ENCODE measurements around the gene CCDC194. TPM values are rescaled to one million over a fixed set of nuclear protein-coding genes. Genes with fewer than 3 reads are reported as not detected.

Gene CCDC194
- total RNA-seq, 1 experiment from 2014 or later = 0.37 TPM

DNA sequence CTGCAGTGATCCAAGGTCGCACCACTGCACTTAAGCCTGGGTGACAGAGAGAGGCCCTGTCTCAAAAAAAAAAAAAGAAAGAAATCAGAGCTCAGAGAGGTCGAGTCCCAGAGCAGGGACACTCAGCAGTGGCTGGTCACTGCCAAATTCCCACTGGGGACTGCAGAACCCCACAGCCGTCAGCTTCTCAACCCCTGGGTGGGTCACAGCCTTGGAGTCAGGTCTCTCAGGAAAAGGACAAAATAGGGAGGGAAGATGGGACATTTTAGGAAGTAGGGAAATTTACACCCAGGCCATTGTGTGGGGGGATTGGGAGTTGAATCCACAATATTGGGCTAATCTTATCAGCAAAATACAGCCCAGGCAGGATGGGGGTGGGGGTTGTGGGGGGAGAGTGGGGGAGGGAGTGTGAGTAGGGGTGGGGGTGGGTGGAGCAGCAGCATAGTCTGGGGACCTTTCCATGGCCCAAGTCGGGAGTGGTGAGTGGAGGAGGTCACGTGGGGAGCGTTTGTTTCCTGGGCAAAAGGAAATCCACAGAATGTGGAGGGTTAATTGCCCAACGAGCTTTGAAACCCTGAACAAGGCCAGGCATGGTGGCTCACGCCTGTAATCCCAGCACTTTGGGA, 5.0 kb upstream of the CCDC194 start:
- no peak for DNase-seq (ENCODE audit: low spot score)
- Mint-ChIP-seq H3K4me1 (peaks cover 6% of the 10 kb centered on the region), H3K4me3 (no peak overlapping the region), H3K36me3 (0 out of 2 replicates have a peak, but pooled peaks cover 3% of the 10 kb centered on the region), H3K27ac (no peak overlapping the region), H3K27me3 (ENCODE audit: low read depth) (no peaks in the 10 kb centered on the region), H3K9me3 (no peaks in the 10 kb centered on the region)
- no peak for ATAC-seq
- ChIA-PET CTCF (interaction anchor here (1.0 to 1.7 kb wide), 4 partner anchors 21 to 97 kb away, joined by 3 to 5 read pairs (median 4); partner anchors contain the start of gene MVB12A), POLR2A (no interaction called here)
- TF ChIP-seq, protein P1, sequence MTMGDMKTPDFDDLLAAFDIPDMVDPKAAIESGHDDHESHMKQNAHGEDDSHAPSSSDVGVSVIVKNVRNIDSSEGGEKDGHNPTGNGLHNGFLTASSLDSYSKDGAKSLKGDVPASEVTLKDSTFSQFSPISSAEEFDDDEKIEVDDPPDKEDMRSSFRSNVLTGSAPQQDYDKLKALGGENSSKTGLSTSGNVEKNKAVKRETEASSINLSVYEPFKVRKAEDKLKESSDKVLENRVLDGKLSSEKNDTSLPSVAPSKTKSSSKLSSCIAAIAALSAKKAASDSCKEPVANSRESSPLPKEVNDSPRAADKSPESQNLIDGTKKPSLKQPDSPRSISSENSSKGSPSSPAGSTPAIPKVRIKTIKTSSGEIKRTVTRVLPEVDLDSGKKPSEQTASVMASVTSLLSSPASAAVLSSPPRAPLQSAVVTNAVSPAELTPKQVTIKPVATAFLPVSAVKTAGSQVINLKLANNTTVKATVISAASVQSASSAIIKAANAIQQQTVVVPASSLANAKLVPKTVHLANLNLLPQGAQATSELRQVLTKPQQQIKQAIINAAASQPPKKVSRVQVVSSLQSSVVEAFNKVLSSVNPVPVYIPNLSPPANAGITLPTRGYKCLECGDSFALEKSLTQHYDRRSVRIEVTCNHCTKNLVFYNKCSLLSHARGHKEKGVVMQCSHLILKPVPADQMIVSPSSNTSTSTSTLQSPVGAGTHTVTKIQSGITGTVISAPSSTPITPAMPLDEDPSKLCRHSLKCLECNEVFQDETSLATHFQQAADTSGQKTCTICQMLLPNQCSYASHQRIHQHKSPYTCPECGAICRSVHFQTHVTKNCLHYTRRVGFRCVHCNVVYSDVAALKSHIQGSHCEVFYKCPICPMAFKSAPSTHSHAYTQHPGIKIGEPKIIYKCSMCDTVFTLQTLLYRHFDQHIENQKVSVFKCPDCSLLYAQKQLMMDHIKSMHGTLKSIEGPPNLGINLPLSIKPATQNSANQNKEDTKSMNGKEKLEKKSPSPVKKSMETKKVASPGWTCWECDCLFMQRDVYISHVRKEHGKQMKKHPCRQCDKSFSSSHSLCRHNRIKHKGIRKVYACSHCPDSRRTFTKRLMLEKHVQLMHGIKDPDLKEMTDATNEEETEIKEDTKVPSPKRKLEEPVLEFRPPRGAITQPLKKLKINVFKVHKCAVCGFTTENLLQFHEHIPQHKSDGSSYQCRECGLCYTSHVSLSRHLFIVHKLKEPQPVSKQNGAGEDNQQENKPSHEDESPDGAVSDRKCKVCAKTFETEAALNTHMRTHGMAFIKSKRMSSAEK (CRISPR knock-in tag; IDR thresholded peaks at IDR 0.05; ENCODE audit: borderline replicate concordance) = no peak
- TF ChIP-seq, protein P2, sequence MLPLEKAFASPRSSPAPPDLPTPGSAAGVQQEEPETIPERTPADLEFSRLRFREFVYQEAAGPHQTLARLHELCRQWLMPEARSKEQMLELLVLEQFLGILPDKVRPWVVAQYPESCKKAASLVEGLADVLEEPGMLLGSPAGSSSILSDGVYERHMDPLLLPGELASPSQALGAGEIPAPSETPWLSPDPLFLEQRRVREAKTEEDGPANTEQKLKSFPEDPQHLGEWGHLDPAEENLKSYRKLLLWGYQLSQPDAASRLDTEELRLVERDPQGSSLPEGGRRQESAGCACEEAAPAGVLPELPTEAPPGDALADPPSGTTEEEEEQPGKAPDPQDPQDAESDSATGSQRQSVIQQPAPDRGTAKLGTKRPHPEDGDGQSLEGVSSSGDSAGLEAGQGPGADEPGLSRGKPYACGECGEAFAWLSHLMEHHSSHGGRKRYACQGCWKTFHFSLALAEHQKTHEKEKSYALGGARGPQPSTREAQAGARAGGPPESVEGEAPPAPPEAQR (CRISPR knock-in tag; IDR thresholded peaks at IDR 0.05) = no peak
- TF ChIP-seq ZNF121 (CRISPR knock-in tag; IDR thresholded peaks at IDR 0.05) = no peak
- TF ChIP-seq ZNF416 (CRISPR knock-in tag; IDR thresholded peaks at IDR 0.05) = no peak
- no peak for TF ChIP-seq OVOL2 (CRISPR knock-in tag; IDR thresholded peaks at IDR 0.05; ENCODE audit: borderline replicate concordance)
- no peak for TF ChIP-seq IRF2 (CRISPR knock-in tag; IDR thresholded peaks at IDR 0.05; ENCODE audit: borderline replicate concordance, low read depth)
- TF ChIP-seq NR2C2 (CRISPR knock-in tag; IDR thresholded peaks at IDR 0.05) = no peak
- TF ChIP-seq, protein P3, sequence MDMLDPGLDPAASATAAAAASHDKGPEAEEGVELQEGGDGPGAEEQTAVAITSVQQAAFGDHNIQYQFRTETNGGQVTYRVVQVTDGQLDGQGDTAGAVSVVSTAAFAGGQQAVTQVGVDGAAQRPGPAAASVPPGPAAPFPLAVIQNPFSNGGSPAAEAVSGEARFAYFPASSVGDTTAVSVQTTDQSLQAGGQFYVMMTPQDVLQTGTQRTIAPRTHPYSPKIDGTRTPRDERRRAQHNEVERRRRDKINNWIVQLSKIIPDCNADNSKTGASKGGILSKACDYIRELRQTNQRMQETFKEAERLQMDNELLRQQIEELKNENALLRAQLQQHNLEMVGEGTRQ (CRISPR knock-in tag; IDR thresholded peaks at IDR 0.05) = no peak
- no peak for TF ChIP-seq ETV6 (CRISPR knock-in tag; IDR thresholded peaks at IDR 0.05)
- TF ChIP-seq, protein P4, sequence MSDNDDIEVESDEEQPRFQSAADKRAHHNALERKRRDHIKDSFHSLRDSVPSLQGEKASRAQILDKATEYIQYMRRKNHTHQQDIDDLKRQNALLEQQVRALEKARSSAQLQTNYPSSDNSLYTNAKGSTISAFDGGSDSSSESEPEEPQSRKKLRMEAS (CRISPR knock-in tag; IDR thresholded peaks at IDR 0.05) = no peak
- TF ChIP-seq FOXP1 (CRISPR knock-in tag; IDR thresholded peaks at IDR 0.05; ENCODE audit: borderline replicate concordance) = no peak
- TF ChIP-seq, protein P5, sequence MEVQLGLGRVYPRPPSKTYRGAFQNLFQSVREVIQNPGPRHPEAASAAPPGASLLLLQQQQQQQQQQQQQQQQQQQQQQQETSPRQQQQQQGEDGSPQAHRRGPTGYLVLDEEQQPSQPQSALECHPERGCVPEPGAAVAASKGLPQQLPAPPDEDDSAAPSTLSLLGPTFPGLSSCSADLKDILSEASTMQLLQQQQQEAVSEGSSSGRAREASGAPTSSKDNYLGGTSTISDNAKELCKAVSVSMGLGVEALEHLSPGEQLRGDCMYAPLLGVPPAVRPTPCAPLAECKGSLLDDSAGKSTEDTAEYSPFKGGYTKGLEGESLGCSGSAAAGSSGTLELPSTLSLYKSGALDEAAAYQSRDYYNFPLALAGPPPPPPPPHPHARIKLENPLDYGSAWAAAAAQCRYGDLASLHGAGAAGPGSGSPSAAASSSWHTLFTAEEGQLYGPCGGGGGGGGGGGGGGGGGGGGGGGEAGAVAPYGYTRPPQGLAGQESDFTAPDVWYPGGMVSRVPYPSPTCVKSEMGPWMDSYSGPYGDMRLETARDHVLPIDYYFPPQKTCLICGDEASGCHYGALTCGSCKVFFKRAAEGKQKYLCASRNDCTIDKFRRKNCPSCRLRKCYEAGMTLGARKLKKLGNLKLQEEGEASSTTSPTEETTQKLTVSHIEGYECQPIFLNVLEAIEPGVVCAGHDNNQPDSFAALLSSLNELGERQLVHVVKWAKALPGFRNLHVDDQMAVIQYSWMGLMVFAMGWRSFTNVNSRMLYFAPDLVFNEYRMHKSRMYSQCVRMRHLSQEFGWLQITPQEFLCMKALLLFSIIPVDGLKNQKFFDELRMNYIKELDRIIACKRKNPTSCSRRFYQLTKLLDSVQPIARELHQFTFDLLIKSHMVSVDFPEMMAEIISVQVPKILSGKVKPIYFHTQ (CRISPR knock-in tag; IDR thresholded peaks at IDR 0.05) = no peak
- TF ChIP-seq, protein P6, sequence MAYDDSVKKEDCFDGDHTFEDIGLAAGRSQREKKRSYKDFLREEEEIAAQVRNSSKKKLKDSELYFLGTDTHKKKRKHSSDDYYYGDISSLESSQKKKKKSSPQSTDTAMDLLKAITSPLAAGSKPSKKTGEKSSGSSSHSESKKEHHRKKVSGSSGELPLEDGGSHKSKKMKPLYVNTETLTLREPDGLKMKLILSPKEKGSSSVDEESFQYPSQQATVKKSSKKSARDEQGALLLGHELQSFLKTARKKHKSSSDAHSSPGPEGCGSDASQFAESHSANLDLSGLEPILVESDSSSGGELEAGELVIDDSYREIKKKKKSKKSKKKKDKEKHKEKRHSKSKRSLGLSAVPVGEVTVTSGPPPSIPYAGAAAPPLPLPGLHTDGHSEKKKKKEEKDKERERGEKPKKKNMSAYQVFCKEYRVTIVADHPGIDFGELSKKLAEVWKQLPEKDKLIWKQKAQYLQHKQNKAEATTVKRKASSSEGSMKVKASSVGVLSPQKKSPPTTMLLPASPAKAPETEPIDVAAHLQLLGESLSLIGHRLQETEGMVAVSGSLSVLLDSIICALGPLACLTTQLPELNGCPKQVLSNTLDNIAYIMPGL (CRISPR knock-in tag; IDR thresholded peaks at IDR 0.05) = no peak
- no peak for TF ChIP-seq CREB1 (CRISPR knock-in tag; IDR thresholded peaks at IDR 0.05)
- no peak for TF ChIP-seq MYBL2 (CRISPR knock-in tag; IDR thresholded peaks at IDR 0.05)
- TF ChIP-seq ZNF317 (CRISPR knock-in tag; IDR thresholded peaks at IDR 0.05; ENCODE audit: borderline replicate concordance, low read depth) = no peak
- TF ChIP-seq NFYB (CRISPR knock-in tag; conservative IDR thresholded peaks at IDR 0.05; ENCODE audit: low read depth) = no peak
- TF ChIP-seq, protein P7, sequence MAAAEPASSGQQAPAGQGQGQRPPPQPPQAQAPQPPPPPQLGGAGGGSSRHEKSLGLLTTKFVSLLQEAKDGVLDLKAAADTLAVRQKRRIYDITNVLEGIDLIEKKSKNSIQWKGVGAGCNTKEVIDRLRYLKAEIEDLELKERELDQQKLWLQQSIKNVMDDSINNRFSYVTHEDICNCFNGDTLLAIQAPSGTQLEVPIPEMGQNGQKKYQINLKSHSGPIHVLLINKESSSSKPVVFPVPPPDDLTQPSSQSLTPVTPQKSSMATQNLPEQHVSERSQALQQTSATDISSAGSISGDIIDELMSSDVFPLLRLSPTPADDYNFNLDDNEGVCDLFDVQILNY (CRISPR knock-in tag; IDR thresholded peaks at IDR 0.05) = no peak
- TF ChIP-seq, protein P8, sequence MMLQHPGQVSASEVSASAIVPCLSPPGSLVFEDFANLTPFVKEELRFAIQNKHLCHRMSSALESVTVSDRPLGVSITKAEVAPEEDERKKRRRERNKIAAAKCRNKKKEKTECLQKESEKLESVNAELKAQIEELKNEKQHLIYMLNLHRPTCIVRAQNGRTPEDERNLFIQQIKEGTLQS (CRISPR knock-in tag; conservative IDR thresholded peaks at IDR 0.05) = no peak
- no peak for TF ChIP-seq SP1 (CRISPR knock-in tag; conservative IDR thresholded peaks at IDR 0.05)
